ENCODE data around the gene WDFY2. TPM values are rescaled to one million over a fixed set of nuclear protein-coding genes. Genes with fewer than 3 reads are reported as not detected.

The WDFY2 gene
- total RNA-seq, 1 donor from 2014 or later, result 20.8 TPM

- ChIA-PET POLR2A (no interaction called here), CTCF (no interaction called here)
- TF ChIP-seq CTCF (IDR thresholded peaks at IDR 0.05), result no peak
- H3K4me3 Mint-ChIP-seq, result no peak overlapping the region
- no peaks in the 10 kb centered on the region for H3K27me3 Mint-ChIP-seq
- H3K27ac Mint-ChIP-seq, result no peak overlapping the region
- ATAC-seq (ENCODE audit: low read depth), result no peak
- H3K9me3 Mint-ChIP-seq, result no peaks in the 10 kb centered on the region
- peaks cover 5% of the 10 kb centered on the region for H3K4me1 Mint-ChIP-seq
- H3K36me3 Mint-ChIP-seq (ENCODE audit: low read depth), result peaks cover 16% of the 10 kb centered on the region
- intact Hi-C loops (cut with micrococcal nuclease), result loop anchor here (10.0 kb wide), 1 partner anchor 52 kb away; no protein-coding TSS in a partner anchor
- DNase-seq, result no peak
These were observed 142.4 kb downstream of the WDFY2 start for GRCh38 chr13:51726446-51727193.

- H3K27ac Mint-ChIP-seq, result no peak overlapping the region
- ChIA-PET POLR2A (no interaction called here), CTCF (no interaction called here)
- no peak for TF ChIP-seq CTCF (IDR thresholded peaks at IDR 0.05)
- DNase-seq (no peak), ATAC-seq (ENCODE audit: low read depth) (no peak)
- H3K9me3 Mint-ChIP-seq, result no peaks in the 10 kb centered on the region
- peaks cover 18% of the 10 kb centered on the region for H3K36me3 Mint-ChIP-seq (ENCODE audit: low read depth)
- H3K27me3 Mint-ChIP-seq, result no peaks in the 10 kb centered on the region
- no peak overlapping the region for H3K4me3 Mint-ChIP-seq
- H3K4me1 Mint-ChIP-seq, result no peaks in the 10 kb centered on the region
- intact Hi-C loops (cut with micrococcal nuclease), result loop anchor here (10.0 kb wide), 1 partner anchor 53 kb away; no protein-coding TSS in a partner anchor
These were observed 143.5 kb downstream of the WDFY2 start for GRCh38 chr13:51727634-51728274.

GRCh38 chr13:51728275-51728673 lies 144.0 kb downstream of the WDFY2 start:
- ATAC-seq (ENCODE audit: low read depth), result no peak
- TF ChIP-seq CTCF (IDR thresholded peaks at IDR 0.05), result no peak
- POLR2A ChIA-PET, result no interaction called here
- Mint-ChIP-seq H3K9me3 (no peaks in the 10 kb centered on the region), H3K36me3 (ENCODE audit: low read depth) (peaks cover 18% of the 10 kb centered on the region), H3K4me1 (no peaks in the 10 kb centered on the region), H3K27ac (no peak overlapping the region), H3K27me3 (no peaks in the 10 kb centered on the region), H3K4me3 (no peak overlapping the region)
- intact Hi-C loops (cut with micrococcal nuclease), result loop anchor here (10.0 kb wide), 1 partner anchor 53 kb away; no protein-coding TSS in a partner anchor
- CTCF ChIA-PET, result no interaction called here
- DNase-seq, result no peak

DNA sequence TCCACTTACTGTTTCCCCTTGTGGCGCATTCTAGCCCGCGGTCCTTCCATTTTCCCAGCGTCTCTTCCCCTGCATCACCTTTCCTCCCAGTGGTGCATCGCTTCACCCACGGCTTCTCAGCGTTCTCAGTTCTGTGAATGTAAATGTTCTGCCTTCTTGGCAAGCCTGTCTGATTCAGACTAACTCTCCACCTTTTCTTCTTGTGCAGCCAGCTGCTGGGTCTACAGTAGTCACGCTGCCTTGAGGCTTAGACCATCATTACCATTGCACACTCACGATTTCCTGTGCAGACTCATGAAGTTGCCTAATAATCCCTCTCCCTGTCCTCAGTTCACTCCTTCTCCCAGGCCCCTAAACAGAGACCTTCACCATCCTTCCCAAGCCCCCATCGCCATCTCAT lies 144.7 kb downstream of the WDFY2 start:
- DNase-seq, result no peak
- TF ChIP-seq CTCF (IDR thresholded peaks at IDR 0.05), result no peak
- Mint-ChIP-seq H3K9me3 (no peaks in the 10 kb centered on the region), H3K4me1 (no peaks in the 10 kb centered on the region), H3K4me3 (no peak overlapping the region), H3K36me3 (ENCODE audit: low read depth) (peaks cover 21% of the 10 kb centered on the region), H3K27me3 (no peaks in the 10 kb centered on the region), H3K27ac (no peak overlapping the region)
- intact Hi-C loops (cut with micrococcal nuclease), result loop anchor here (10.0 kb wide), 1 partner anchor 54 kb away; no protein-coding TSS in a partner anchor
- ChIA-PET CTCF (no interaction called here), POLR2A (no interaction called here)
- ATAC-seq (ENCODE audit: low read depth), result no peak

DNA sequence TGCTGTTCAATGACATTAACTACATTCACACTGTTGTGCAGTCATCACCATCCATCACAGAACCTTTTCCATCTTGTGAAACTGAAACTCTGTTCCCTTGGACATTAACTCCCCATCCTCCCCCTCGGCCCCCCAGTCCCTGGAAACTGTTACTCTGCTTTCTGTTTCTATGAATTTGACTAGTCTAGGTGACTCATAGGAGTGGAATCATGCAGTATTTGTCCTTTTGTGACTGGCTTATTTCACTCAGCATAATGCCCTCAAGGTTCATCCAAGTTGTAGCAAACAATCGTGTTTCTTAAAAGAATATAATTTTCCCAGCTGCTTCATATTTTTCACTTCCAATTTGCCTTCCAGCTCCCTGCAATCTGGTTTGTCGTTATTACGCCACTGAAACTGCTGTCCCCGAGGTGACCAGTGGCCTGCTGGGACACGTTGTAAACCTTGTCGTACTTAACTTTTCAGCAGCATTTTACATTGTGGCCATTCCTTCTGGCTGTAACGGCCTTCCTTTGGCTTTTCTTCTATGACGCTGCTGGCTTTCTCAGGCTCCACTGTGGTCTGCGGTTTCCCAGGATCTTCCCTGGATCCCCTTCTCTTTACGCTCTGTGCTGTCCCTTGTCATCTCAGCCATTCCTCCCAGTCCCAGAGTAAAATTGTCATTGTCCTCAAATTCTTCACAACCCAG lies 145.7 kb downstream of the WDFY2 start:
- no peak overlapping the region for H3K27ac Mint-ChIP-seq
- DNase-seq, result no peak
- ChIA-PET CTCF (no interaction called here), POLR2A (no interaction called here)
- intact Hi-C loops (cut with micrococcal nuclease), result loop anchor here (10.0 kb wide), 1 partner anchor 55 kb away; no protein-coding TSS in a partner anchor
- peaks cover 20% of the 10 kb centered on the region for H3K36me3 Mint-ChIP-seq (ENCODE audit: low read depth)
- no peak for TF ChIP-seq CTCF (IDR thresholded peaks at IDR 0.05)
- H3K27me3 Mint-ChIP-seq, result no peaks in the 10 kb centered on the region
- no peaks in the 10 kb centered on the region for H3K9me3 Mint-ChIP-seq
- H3K4me1 Mint-ChIP-seq, result no peaks in the 10 kb centered on the region
- no peak overlapping the region for H3K4me3 Mint-ChIP-seq
- ATAC-seq (ENCODE audit: low read depth), result no peak

Data from activated B cell treated with CpG ODN at 0.5 μM for 24 hours (primary cell).